ENCODE measurements around the gene GCM1.

GRCh38 chr6:53130569-53131290 is 17.9 kb downstream of the GCM1 start:
- TF ChIP-seq EZH2 (IDR thresholded peaks at IDR 0.05; ENCODE audit: borderline replicate concordance, insufficient read depth, low read depth, low read length, poor library complexity, severe bottlenecking), result no peak
- TF ChIP-seq CTCF (IDR thresholded peaks at IDR 0.05), result no peak
